Immature natural killer cell (primary cell): ENCODE data around the gene COL28A1. TPM values are rescaled to one million over a fixed set of nuclear protein-coding genes. Genes with fewer than 3 reads are reported as not detected.

Experiments used
- DNase-seq, 3 donors: peaks; one replicate each; pipeline ENCODE4 v3.0.0; 2022; ENCODE audit warnings: mixed read lengths in 1 of 3
- H3K27ac Mint-ChIP-seq, 6 donors: one replicate each; pipeline ENCODE4 v1.8.0; 2020; ENCODE audit warnings: mixed read lengths in 6 of 6, mild to moderate bottlenecking in 5 of 6, inconsistent platforms in 4 of 6, moderate library complexity in 3 of 6
- H3K27me3 Mint-ChIP-seq, 3 donors: one replicate each; pipeline ENCODE4 v1.8.0; 2020 to 2021; ENCODE audit warnings: low read depth in 3 of 3, mild to moderate bottlenecking in 3 of 3, mixed read lengths in 3 of 3, moderate library complexity in 3 of 3, inconsistent platforms in 1 of 3
- H3K36me3 Mint-ChIP-seq, 3 donors: one replicate each; pipeline ENCODE4 v1.8.0; 2020; ENCODE audit warnings: mixed read lengths in 3 of 3, inconsistent platforms in 2 of 3, mild to moderate bottlenecking in 2 of 3
- H3K4me1 Mint-ChIP-seq, 2 donors: one replicate each; pipeline ENCODE4 v1.8.0; 2020; ENCODE audit warnings: inconsistent platforms in 2 of 2, mild to moderate bottlenecking in 2 of 2, mixed read lengths in 2 of 2, moderate library complexity in 1 of 2
- H3K4me3 Mint-ChIP-seq, 5 donors: one replicate each; pipeline ENCODE4 v1.8.0; 2020; ENCODE audit warnings: mild to moderate bottlenecking in 5 of 5, mixed read lengths in 5 of 5, inconsistent platforms in 3 of 5, moderate library complexity in 3 of 5
- H3K9me3 Mint-ChIP-seq, 6 donors: one replicate each; pipeline ENCODE4 v1.8.0; 2020; ENCODE audit warnings: mild to moderate bottlenecking in 6 of 6, mixed read lengths in 6 of 6, inconsistent platforms in 4 of 6, moderate library complexity in 3 of 6
- polyA plus RNA-seq, 3 donors: library from polyadenylated mRNA; unstranded; fragments of 300-500 nt; fragmentation: Illumina TruSeq; gene quantifications; one replicate each; pipeline ENCODE4 v1.2.3, GENCODE V29; 2021

Gene COL28A1
- polyA plus RNA-seq, 3 donors from 2014 or later = not detected

DNA sequence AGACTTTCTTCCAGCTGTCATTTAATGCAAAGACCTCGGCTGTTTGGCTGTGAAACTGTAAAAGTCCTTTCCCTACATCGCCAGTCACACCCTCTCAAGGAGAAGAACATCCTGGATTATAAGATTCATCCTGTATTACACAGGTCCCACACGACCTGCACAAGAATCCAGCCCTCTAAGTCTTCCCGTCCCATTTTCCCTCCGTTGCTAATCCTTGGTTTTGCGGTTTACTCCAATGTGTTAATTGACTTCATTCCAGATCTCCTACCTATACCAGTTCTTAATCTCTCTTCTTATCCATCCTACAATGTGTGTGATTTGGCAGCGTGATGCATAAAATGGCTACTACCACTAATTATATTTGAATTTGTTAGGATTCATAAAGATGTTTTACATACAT is 110.4 kb downstream of the COL28A1 start:
- Mint-ChIP-seq H3K4me3 (peak overlapping the region; percentile 0 to 56 (median 39)), H3K4me1 (peaks cover 10 to 15% of the 10 kb centered on the region in 2 donors), H3K27ac (peak overlapping the region in 1 of 6 donors; percentile 3), H3K9me3 (no peaks in the 10 kb centered on the region), H3K27me3 (peaks cover 0 to 5% (median 0%) of the 10 kb centered on the region in 3 donors), H3K36me3 (no peaks in the 10 kb centered on the region)
- no peak for DNase-seq

GRCh38 chr7:7424151-7424873 is 111.4 kb downstream of the COL28A1 start:
- Mint-ChIP-seq H3K27me3 (peaks cover 0 to 2% (median 0%) of the 10 kb centered on the region in 3 donors), H3K9me3 (no peaks in the 10 kb centered on the region), H3K4me1 (peaks cover 10 to 15% of the 10 kb centered on the region in 2 donors), H3K36me3 (no peaks in the 10 kb centered on the region), H3K4me3 (peak overlapping the region; percentile 82 to 89 (median 88)), H3K27ac (peak overlapping the region in 5 of 6 donors; percentile 9 to 74 (median 60))
- peak; percentile 19 to 39 (median 24) for DNase-seq

GRCh38 chr7:7422641-7423040 is 113.0 kb downstream of the COL28A1 start:
- Mint-ChIP-seq H3K27me3 (peaks cover 0 to 2% (median 0%) of the 10 kb centered on the region in 3 donors), H3K4me1 (peaks cover 12 to 28% of the 10 kb centered on the region in 2 donors), H3K4me3 (no peak overlapping the region), H3K36me3 (no peaks in the 10 kb centered on the region), H3K9me3 (no peaks in the 10 kb centered on the region), H3K27ac (no peak overlapping the region)
- DNase-seq = no peak

- no peak for DNase-seq
- H3K27ac Mint-ChIP-seq = no peak overlapping the region
- H3K4me3 Mint-ChIP-seq = no peak overlapping the region
- peaks cover 16 to 33% of the 10 kb centered on the region in 2 donors for H3K4me1 Mint-ChIP-seq
- H3K36me3 Mint-ChIP-seq = no peaks in the 10 kb centered on the region
- H3K9me3 Mint-ChIP-seq = no peaks in the 10 kb centered on the region
- peaks cover 0 to 2% (median 0%) of the 10 kb centered on the region in 3 donors for H3K27me3 Mint-ChIP-seq
Observed at GRCh38 chr7:7421826-7422225, 113.8 kb downstream of the COL28A1 start.

- Mint-ChIP-seq H3K36me3 (no peaks in the 10 kb centered on the region), H3K4me1 (peaks cover 24 to 36% of the 10 kb centered on the region in 2 donors), H3K9me3 (no peaks in the 10 kb centered on the region), H3K4me3 (no peak overlapping the region), H3K27ac (no peak overlapping the region), H3K27me3 (no peaks in the 10 kb centered on the region)
- no peak for DNase-seq
Observed at GRCh38 chr7:7418997-7419396, 116.7 kb downstream of the COL28A1 start.

DNA sequence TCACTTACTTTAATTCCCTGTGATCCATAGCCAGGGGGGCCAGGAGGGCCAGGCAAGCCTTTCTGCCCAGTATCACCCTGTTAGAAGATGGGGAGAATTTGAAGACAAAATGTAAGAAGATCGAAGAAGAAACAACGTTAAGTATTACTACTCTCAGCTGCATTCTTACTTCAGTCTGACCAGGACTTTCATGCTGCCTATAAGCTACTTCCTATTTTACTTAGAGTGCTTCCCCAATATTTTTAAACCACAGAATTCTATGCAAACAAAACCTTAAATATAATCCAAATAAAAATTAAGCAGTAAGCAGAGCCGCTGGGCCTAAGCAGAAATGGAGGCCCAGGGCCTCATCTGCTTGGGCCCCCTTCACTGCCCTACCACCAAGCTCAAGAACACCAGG is 117.8 kb downstream of the COL28A1 start:
- Mint-ChIP-seq H3K27me3 (no peaks in the 10 kb centered on the region), H3K4me3 (no peak overlapping the region), H3K36me3 (no peaks in the 10 kb centered on the region), H3K4me1 (peaks cover 24 to 36% of the 10 kb centered on the region in 2 donors), H3K9me3 (no peaks in the 10 kb centered on the region), H3K27ac (peak overlapping the region in 1 of 6 donors; percentile 23)
- DNase-seq = no peak

- peaks cover 24 to 36% of the 10 kb centered on the region in 2 donors for H3K4me1 Mint-ChIP-seq
- no peaks in the 10 kb centered on the region for H3K36me3 Mint-ChIP-seq
- no peak overlapping the region for H3K4me3 Mint-ChIP-seq
Observed at GRCh38 chr7:7417414-7417813, 118.3 kb downstream of the COL28A1 start.

DNA sequence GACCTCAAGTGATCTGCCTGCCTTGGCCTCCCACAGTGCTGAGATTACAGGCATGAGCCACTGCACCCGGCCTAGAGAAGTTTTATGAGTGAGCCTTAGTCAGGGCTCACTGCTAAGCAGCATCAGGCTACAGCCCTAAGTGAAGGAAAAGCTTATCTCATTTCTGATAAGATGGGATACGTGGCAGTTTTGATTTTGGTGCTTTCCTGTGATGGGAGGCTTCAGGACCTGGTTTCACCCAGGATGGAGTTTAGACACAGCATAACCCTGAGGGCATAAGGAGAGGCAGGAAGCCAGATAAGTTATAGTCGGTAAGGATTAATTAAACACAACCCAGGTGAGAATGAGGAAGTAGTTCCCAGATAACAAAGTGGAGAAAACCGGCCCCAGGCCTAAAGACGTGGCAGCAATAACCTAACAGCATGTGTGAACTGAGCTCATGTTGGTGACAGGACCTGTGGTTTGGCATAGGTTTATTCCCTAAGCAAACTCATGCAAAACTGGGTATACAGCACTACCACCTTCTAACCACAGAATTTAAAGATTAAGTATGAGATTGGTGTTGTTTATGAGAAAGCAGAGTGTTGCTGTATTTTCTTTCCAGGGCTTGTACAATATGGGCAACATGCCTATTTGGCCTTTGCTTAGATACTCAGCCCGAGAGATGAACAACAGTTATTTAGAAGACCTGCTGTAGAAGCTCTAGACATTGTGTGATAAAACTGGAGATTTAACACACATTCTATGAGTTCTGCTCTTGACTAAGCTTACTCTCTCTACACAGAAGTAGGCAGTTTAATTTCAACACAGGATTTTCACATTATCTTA is 119.4 kb downstream of the COL28A1 start:
- Mint-ChIP-seq H3K27me3 (peaks cover 0 to 5% (median 2%) of the 10 kb centered on the region in 3 donors), H3K9me3 (no peaks in the 10 kb centered on the region), H3K4me3 (peak overlapping the region in 4 of 5 donors; percentile 1 to 57 (median 14)), H3K27ac (peak overlapping the region; percentile 22 to 80 (median 74)), H3K4me1 (peaks cover 24 to 36% of the 10 kb centered on the region in 2 donors), H3K36me3 (peaks cover 0 to 4% (median 0%) of the 10 kb centered on the region in 3 donors)
- DNase-seq = peak; percentile 42 to 63 (median 45)

More at GRCh38 chr7:7417414-7417813, 118.3 kb downstream of the COL28A1 start:
- no peak for DNase-seq
- Mint-ChIP-seq H3K9me3 (no peaks in the 10 kb centered on the region), H3K27ac (peak overlapping the region in 1 of 6 donors; percentile 33), H3K27me3 (peaks cover 0 to under 1% (median 0%) of the 10 kb centered on the region in 3 donors)

DNA sequence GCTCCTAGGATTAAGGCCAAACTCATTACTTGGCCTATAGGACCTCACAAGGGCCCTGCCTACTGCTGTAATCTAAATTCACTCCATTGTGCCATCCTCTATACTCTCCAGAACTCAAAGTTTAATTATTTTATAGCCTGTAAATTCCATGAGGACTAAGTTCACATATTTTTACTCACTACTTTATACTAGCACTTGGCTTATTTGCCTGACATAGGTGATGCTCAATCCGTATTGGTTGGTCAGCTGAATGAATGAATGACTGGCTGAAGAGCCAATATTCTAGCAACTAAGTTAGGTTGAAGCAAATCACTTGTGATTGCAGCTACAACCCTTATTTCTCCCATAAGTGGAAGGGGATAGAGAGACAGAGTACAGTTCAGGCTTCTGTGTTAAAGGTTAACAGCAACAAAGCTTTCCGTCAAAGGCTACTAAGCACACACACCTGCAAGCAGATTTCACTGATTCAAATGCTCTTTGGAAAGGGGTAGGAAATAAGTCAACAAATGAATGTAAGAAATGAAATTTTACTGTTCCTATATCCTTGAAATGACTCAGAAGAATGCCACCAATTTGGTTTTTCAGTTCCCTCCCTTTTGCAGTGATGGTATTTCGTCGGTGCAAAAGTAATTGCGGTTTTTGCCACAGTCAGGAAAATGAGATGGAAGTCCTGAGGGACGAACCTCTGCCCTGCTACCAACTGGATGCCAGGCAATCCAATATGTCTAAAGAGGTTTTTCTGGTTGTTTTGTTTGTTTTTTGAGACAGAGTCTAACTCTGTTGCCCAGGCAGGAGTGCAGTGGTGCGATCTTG is 120.7 kb downstream of the COL28A1 start:
- peaks cover 0 to 5% (median 2%) of the 10 kb centered on the region in 3 donors for H3K27me3 Mint-ChIP-seq
- no peak for DNase-seq
- no peak overlapping the region for H3K4me3 Mint-ChIP-seq
- H3K4me1 Mint-ChIP-seq = peaks cover 24 to 36% of the 10 kb centered on the region in 2 donors
- H3K9me3 Mint-ChIP-seq = no peaks in the 10 kb centered on the region
- peaks cover 0 to 4% (median 0%) of the 10 kb centered on the region in 3 donors for H3K36me3 Mint-ChIP-seq
- peak overlapping the region in 2 of 6 donors; percentile 21 to 49 for H3K27ac Mint-ChIP-seq

GRCh38 chr7:7408001-7408770 is 127.5 kb downstream of the COL28A1 start:
- Mint-ChIP-seq H3K9me3 (peaks cover 0 to 10% (median 0%) of the 10 kb centered on the region in 6 donors), H3K27ac (no peak overlapping the region), H3K27me3 (peaks cover 2 to 5% (median 3%) of the 10 kb centered on the region in 3 donors), H3K4me3 (no peak overlapping the region), H3K4me1 (peaks cover 3 to 7% of the 10 kb centered on the region in 2 donors), H3K36me3 (peaks cover 5 to 10% (median 5%) of the 10 kb centered on the region in 3 donors)
- no peak for DNase-seq

GRCh38 chr7:7405461-7405860 is 130.2 kb downstream of the COL28A1 start:
- H3K4me1 Mint-ChIP-seq = peaks cover 3 to 7% of the 10 kb centered on the region in 2 donors
- peaks cover 0 to 10% (median 0%) of the 10 kb centered on the region in 6 donors for H3K9me3 Mint-ChIP-seq
- no peak for DNase-seq
- H3K27me3 Mint-ChIP-seq = peaks cover 0 to 3% (median 0%) of the 10 kb centered on the region in 3 donors
- H3K27ac Mint-ChIP-seq = no peak overlapping the region
- H3K36me3 Mint-ChIP-seq = peaks cover 5% of the 10 kb centered on the region in 3 donors
- H3K4me3 Mint-ChIP-seq = no peak overlapping the region

GRCh38 chr7:7399707-7400106 is 136.0 kb downstream of the COL28A1 start:
- H3K27ac Mint-ChIP-seq = no peak overlapping the region
- no peaks in the 10 kb centered on the region for H3K9me3 Mint-ChIP-seq
- H3K27me3 Mint-ChIP-seq = peaks cover 0 to 3% (median 2%) of the 10 kb centered on the region in 3 donors
- DNase-seq = no peak
- H3K36me3 Mint-ChIP-seq = no peaks in the 10 kb centered on the region
- no peak overlapping the region for H3K4me3 Mint-ChIP-seq
- no peaks in the 10 kb centered on the region for H3K4me1 Mint-ChIP-seq
